Sigmoid colon (tissue), 4 donors: Measurements from ENCODE around the gene ITGA5.

Experiments
- EP300 ChIP-seq, 4 donors: sonication (generic); formaldehyde crosslinking; IDR thresholded peaks; one replicate each; pipeline ENCODE4 v1.6.1; 2017; ENCODE audit warnings: antibody characterized with exemption in 4 of 4
- POLR2A ChIP-seq, 2 donors: fragments of 450-650 bp; IDR thresholded peaks; one replicate each; pipeline ENCODE4 v1.6.1; 2016; ENCODE audit warnings: antibody characterized with exemption in 2 of 2, mild to moderate bottlenecking in 2 of 2, moderate library complexity in 2 of 2
- POLR2AphosphoS5 ChIP-seq, 4 donors: sonication (generic); formaldehyde crosslinking; IDR thresholded peaks; one replicate each; pipeline ENCODE4 v1.6.1; 2017; ENCODE audit warnings: antibody characterized with exemption in 4 of 4
- TF ChIP-seq, protein P1 (sequence below), 4 experiments: fragments of 450-650 bp in 3 of 4; fragments of 200-600 bp in 1 of 4; IDR thresholded peaks; one replicate each; pipeline ENCODE4 v1.5.1; 2016 to 2019; ENCODE audit warnings: antibody characterized with exemption in 4 of 4, mild to moderate bottlenecking in 3 of 4, moderate library complexity in 2 of 4

DNA sequence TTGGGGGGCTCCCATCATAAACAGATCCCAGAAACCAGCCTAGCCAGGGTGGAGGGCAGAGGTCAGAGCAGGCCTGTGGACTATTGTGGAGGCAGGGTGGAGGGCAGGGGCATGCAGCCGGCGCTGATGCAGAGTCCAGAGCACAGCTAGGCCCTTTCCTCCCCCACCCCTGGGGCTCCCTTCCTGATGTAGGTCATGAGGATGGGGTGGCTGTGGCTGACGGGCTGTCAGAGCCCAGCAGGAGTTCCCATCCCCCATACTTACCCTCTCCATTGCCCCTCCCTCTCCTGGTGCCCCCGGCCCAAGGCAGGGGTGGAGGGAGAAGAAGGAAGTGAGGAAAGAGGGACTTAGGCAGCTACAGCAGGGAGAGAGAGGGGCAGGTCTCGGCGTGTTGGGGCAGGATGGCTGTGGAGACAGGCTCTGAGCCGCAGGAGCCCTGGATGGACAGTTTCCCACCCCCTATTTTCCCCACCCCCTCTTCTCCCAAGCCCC, 28.8 kb downstream of the ITGA5 start:
- TF ChIP-seq, protein P1, sequence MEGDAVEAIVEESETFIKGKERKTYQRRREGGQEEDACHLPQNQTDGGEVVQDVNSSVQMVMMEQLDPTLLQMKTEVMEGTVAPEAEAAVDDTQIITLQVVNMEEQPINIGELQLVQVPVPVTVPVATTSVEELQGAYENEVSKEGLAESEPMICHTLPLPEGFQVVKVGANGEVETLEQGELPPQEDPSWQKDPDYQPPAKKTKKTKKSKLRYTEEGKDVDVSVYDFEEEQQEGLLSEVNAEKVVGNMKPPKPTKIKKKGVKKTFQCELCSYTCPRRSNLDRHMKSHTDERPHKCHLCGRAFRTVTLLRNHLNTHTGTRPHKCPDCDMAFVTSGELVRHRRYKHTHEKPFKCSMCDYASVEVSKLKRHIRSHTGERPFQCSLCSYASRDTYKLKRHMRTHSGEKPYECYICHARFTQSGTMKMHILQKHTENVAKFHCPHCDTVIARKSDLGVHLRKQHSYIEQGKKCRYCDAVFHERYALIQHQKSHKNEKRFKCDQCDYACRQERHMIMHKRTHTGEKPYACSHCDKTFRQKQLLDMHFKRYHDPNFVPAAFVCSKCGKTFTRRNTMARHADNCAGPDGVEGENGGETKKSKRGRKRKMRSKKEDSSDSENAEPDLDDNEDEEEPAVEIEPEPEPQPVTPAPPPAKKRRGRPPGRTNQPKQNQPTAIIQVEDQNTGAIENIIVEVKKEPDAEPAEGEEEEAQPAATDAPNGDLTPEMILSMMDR (IDR thresholded peaks at IDR 0.05), result no peak
- no peak for TF ChIP-seq POLR2A (IDR thresholded peaks at IDR 0.05)
- no peak for TF ChIP-seq EP300 (IDR thresholded peaks at IDR 0.05)
- no peak for TF ChIP-seq POLR2AphosphoS5 (IDR thresholded peaks at IDR 0.05)
